Placental pericyte (primary cell): ENCODE data around the gene OSBPL10. TPM values are rescaled to one million over a fixed set of nuclear protein-coding genes. Genes with fewer than 3 reads are reported as not detected.

Source experiments
- total RNA-seq: library from RNA; depleted of rRNA; stranded (reverse); fragments of >200 nt; gene quantifications from 2 replicates; pipeline ENCODE4 v1.2.3, GENCODE V29; 2012

The OSBPL10 gene, protein sequence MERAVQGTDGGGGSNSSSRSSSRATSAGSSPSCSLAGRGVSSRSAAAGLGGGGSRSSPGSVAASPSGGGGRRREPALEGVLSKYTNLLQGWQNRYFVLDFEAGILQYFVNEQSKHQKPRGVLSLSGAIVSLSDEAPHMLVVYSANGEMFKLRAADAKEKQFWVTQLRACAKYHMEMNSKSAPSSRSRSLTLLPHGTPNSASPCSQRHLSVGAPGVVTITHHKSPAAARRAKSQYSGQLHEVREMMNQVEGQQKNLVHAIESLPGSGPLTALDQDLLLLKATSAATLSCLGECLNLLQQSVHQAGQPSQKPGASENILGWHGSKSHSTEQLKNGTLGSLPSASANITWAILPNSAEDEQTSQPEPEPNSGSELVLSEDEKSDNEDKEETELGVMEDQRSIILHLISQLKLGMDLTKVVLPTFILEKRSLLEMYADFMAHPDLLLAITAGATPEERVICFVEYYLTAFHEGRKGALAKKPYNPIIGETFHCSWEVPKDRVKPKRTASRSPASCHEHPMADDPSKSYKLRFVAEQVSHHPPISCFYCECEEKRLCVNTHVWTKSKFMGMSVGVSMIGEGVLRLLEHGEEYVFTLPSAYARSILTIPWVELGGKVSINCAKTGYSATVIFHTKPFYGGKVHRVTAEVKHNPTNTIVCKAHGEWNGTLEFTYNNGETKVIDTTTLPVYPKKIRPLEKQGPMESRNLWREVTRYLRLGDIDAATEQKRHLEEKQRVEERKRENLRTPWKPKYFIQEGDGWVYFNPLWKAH
- total RNA-seq: 20.3 and 21.4 TPM in 2 replicates

GRCh38 chr3:31981206-31982181 is at the start of gene OSBPL10, which contains the start of gene ZNF860:
Gene OSBPL10 (minus strand): TSS chr3:31981262. CDS start chr3:31981179, 83 bp downstream.
Gene ZNF860 (plus strand): TSS chr3:31981750. CDS start chr3:31989080, 7,330 bp downstream.

Other genes starting within 250 kb of the OSBPL10 start
- gene ZNF860, start 488 bp upstream of the OSBPL10 start, total RNA-seq: 0.44 and 1.0 TPM in 2 replicates
- gene GPD1L, start 125.4 kb upstream of the OSBPL10 start, total RNA-seq: 3.3 and 6.0 TPM in 2 replicates